Peyer's patch (tissue), 4 donors: Measurements from ENCODE around the gene TNNC1. TPM values are rescaled to one million over a fixed set of nuclear protein-coding genes. Genes with fewer than 3 reads are reported as not detected.

Source experiments
- DNase-seq, 3 donors: peaks; one replicate each; pipeline ENCODE4 v3.0.0-alpha.2; 2017 to 2019
- H3K27ac ChIP-seq, 4 donors: fragments of 200-600 bp; sonication (generic); one replicate each; pipeline ENCODE4 v1.5.1; 2016 to 2019
- H3K27me3 ChIP-seq, 2 donors: fragments of 200-600 bp; sonication (generic); one replicate each; pipeline ENCODE4 v1.5.1; 2019
- H3K36me3 ChIP-seq, 3 donors: fragments of 200-600 bp; sonication (generic); one replicate each; pipeline ENCODE4 v1.5.1; 2016 to 2019
- H3K4me1 ChIP-seq, 4 donors: fragments of 200-600 bp; sonication (generic); one replicate each; pipeline ENCODE4 v1.5.1; 2016 to 2019
- H3K4me3 ChIP-seq, 4 donors: fragments of 200-600 bp; sonication (generic); 1 replicate in 3 of 4; 2 replicates in 1 of 4; pipeline ENCODE4 v1.5.1; 2016 to 2019; ENCODE audit warnings: mild to moderate bottlenecking in 1 of 4
- H3K9me3 ChIP-seq, 4 donors: fragments of 200-600 bp; sonication (generic); one replicate each; pipeline ENCODE4 v1.5.1; 2016 to 2019; ENCODE audit warnings: mild to moderate bottlenecking in 1 of 4
- POLR2A ChIP-seq, 2 donors: fragments of 450-650 bp; IDR thresholded peaks; one replicate each; pipeline ENCODE4 v1.5.1; 2017; ENCODE audit warnings: antibody characterized with exemption in 2 of 2, mild to moderate bottlenecking in 2 of 2, moderate library complexity in 2 of 2
- total RNA-seq, 4 donors: library from RNA; depleted of rRNA; stranded (reverse); fragments of >200 nt; gene quantifications; one replicate each; pipeline ENCODE4 v1.1.0, GENCODE V29; 2016
- TF ChIP-seq, protein P1 (sequence below), 6 experiments: fragments of 450-650 bp in 4 of 6; fragments of 200-600 bp in 2 of 6; sonication (generic) in 1 of 6; IDR thresholded peaks; one replicate each; pipeline ENCODE4 v1.5.1; 2017 to 2019; ENCODE audit warnings: antibody characterized with exemption in 6 of 6, mild to moderate bottlenecking in 3 of 6, moderate library complexity in 1 of 6

TNNC1 gene
- total RNA-seq, 4 donors from 2014 or later, result not detected

DNA sequence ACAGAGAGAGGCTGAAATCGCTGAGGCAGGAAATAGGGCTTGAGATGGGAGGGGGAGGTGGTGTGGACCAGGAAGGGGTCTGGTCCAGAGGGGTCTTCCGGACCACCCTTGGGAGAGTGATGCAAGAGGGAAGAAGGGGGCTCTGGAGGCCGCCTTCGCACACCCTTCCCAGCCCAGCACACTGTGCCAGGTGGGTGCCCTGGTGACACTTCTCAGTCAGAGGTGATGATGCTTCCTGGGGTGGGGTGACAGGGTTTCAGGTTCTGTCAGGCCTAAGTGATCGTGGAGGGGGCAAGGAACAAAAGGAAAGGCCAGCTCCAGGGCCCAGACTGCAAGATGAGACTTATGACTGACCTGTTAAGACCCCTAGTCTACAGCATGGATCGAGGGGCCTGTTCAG is 21.6 kb downstream of the TNNC1 start:
- no peaks in the 10 kb centered on the region for H3K9me3 ChIP-seq
- H3K4me1 ChIP-seq, result peaks cover 0 to 21% (median 0%) of the 10 kb centered on the region in 4 donors

DNA sequence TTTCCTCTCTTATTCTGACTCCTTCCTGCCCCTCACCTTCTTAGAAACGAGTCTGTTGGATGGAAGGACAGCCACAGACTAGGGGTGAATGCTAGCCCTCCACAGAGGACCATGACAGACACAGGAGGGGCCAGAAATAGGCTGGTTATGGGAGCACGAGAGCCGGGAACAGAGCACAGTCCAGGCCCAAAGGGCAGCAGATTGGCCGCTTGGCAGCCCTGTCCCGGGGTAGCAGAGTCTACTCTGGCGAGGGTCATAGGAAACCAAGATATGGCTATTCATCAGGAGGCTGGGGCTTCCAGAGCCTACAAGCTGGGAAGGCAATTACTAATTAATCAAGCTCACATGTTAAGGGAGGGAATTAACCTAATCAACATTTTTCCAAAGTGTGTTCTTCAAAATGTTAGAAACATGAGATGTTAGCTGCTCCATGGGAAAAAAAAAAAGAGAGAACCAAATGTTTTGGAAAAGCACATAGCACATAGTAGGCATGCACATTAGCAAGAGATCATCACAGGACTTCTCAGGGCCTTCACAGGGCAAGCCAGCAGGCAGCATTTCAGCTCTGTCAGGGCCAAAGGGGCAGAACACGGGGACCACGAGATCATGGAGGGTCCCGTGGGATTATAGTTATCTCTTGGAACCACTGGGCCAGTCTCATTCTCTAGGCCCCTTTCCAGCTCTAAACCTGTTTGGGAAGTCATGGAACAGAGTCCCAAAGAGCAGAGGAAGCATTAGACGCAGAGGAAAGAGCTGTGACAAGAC is 22.2 kb downstream of the TNNC1 start:
- DNase-seq, result peak in 1 of 3 donors; percentile 45

More for the DNA sequence above, 21.6 kb downstream of the TNNC1 start:
- Histone ChIP-seq H3K27ac (no peak overlapping the region), H3K4me3 (no peak overlapping the region), H3K36me3 (no peaks in the 10 kb centered on the region), H3K27me3 (no peaks in the 10 kb centered on the region)
- peak in 1 of 3 donors; percentile 24 for DNase-seq
- TF ChIP-seq POLR2A (IDR thresholded peaks at IDR 0.05), result no peak
- TF ChIP-seq, protein P1, sequence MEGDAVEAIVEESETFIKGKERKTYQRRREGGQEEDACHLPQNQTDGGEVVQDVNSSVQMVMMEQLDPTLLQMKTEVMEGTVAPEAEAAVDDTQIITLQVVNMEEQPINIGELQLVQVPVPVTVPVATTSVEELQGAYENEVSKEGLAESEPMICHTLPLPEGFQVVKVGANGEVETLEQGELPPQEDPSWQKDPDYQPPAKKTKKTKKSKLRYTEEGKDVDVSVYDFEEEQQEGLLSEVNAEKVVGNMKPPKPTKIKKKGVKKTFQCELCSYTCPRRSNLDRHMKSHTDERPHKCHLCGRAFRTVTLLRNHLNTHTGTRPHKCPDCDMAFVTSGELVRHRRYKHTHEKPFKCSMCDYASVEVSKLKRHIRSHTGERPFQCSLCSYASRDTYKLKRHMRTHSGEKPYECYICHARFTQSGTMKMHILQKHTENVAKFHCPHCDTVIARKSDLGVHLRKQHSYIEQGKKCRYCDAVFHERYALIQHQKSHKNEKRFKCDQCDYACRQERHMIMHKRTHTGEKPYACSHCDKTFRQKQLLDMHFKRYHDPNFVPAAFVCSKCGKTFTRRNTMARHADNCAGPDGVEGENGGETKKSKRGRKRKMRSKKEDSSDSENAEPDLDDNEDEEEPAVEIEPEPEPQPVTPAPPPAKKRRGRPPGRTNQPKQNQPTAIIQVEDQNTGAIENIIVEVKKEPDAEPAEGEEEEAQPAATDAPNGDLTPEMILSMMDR (IDR thresholded peaks at IDR 0.05), result no peak

GRCh38 chr3:52430416-52430810 is 23.4 kb downstream of the TNNC1 start:
- H3K4me1 ChIP-seq, result peaks cover 0 to 21% (median 0%) of the 10 kb centered on the region in 4 donors
- peak overlapping the region in 3 of 4 donors; percentile 42 to 79 (median 67) for H3K27ac ChIP-seq
- H3K4me3 ChIP-seq, result no peak overlapping the region
- no peaks in the 10 kb centered on the region for H3K27me3 ChIP-seq
- no peaks in the 10 kb centered on the region for H3K36me3 ChIP-seq
- TF ChIP-seq, protein P1 (IDR thresholded peaks at IDR 0.05), result no peak
- no peak for TF ChIP-seq POLR2A (IDR thresholded peaks at IDR 0.05)
- no peaks in the 10 kb centered on the region for H3K9me3 ChIP-seq
- peak in 1 of 3 donors; percentile 66 for DNase-seq

More for the DNA sequence above, 22.2 kb downstream of the TNNC1 start:
- H3K9me3 ChIP-seq, result no peaks in the 10 kb centered on the region
- no peaks in the 10 kb centered on the region for H3K36me3 ChIP-seq
- H3K4me3 ChIP-seq, result no peak overlapping the region
- TF ChIP-seq, protein P1 (IDR thresholded peaks at IDR 0.05), result no peak
- no peak for TF ChIP-seq POLR2A (IDR thresholded peaks at IDR 0.05)
- peak overlapping the region in 2 of 4 donors; percentile 67 to 79 for H3K27ac ChIP-seq
- no peaks in the 10 kb centered on the region for H3K27me3 ChIP-seq
- H3K4me1 ChIP-seq, result peaks cover 0 to 21% (median 0%) of the 10 kb centered on the region in 4 donors

GRCh38 chr3:52429779-52430415 is 23.9 kb downstream of the TNNC1 start:
- H3K27me3 ChIP-seq, result no peaks in the 10 kb centered on the region
- TF ChIP-seq, protein P1 (IDR thresholded peaks at IDR 0.05), result no peak
- TF ChIP-seq POLR2A (IDR thresholded peaks at IDR 0.05), result no peak
- H3K4me3 ChIP-seq, result no peak overlapping the region
- H3K9me3 ChIP-seq, result no peaks in the 10 kb centered on the region
- H3K27ac ChIP-seq, result peak overlapping the region in 3 of 4 donors; percentile 42 to 79 (median 67)
- DNase-seq, result peak in 2 of 3 donors; percentile 75 to 80
- no peaks in the 10 kb centered on the region for H3K36me3 ChIP-seq
- peaks cover 0 to 21% (median 0%) of the 10 kb centered on the region in 4 donors for H3K4me1 ChIP-seq

DNA sequence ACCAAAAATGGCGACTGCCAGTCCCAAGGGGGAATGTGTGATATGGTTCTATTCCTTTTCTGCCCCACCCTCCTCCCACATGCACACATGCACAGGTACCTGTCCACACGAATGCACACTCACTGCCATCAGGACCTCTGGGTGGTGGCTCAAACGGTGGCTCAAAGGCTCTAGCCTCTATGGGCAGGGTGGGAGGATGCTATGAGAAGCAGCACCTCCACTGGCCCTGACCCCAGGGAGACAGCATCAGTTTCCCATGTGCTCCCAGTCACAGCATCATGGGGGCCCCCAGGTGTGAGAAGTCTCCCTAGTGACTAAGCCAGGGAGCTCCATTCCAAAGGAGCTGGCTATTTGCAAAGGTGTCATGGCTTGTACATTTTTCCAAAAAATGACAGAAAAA is 24.8 kb downstream of the TNNC1 start:
- Histone ChIP-seq H3K36me3 (no peaks in the 10 kb centered on the region), H3K27ac (peak overlapping the region in 1 of 4 donors; percentile 79), H3K9me3 (no peaks in the 10 kb centered on the region), H3K4me1 (peaks cover 0 to 21% (median 0%) of the 10 kb centered on the region in 4 donors), H3K27me3 (no peaks in the 10 kb centered on the region), H3K4me3 (no peak overlapping the region)
- TF ChIP-seq, protein P1 (IDR thresholded peaks at IDR 0.05), result no peak
- TF ChIP-seq POLR2A (IDR thresholded peaks at IDR 0.05), result no peak
- peak in 1 of 3 donors; percentile 34 for DNase-seq
